Liver (tissue), 3 donors: ENCODE results near the gene NTN3.

Source experiments
- FOXA1 ChIP-seq: IDR thresholded peaks from 2 replicates; pipeline ENCODE4 v1.6.1; 2016; ENCODE audit warnings: antibody characterized with exemption
- GABPA ChIP-seq, 2 donors: IDR thresholded peaks in 1 of 2; conservative IDR thresholded peaks in 1 of 2; 2 replicates each; pipeline ENCODE4 v1.6.1; 2016; ENCODE audit warnings: antibody characterized with exemption in 2 of 2, mild to moderate bottlenecking in 1 of 2, moderate library complexity in 1 of 2
- JUND ChIP-seq, 2 donors: IDR thresholded peaks; 2 replicates each; pipeline ENCODE4 v1.6.1; 2016; ENCODE audit warnings: antibody characterized with exemption in 2 of 2
- NR2F2 ChIP-seq: IDR thresholded peaks from 2 replicates; pipeline ENCODE4 v1.6.1; 2016; ENCODE audit warnings: antibody characterized with exemption
- RAD21 ChIP-seq, 2 donors: IDR thresholded peaks; 2 replicates each; pipeline ENCODE4 v1.6.1; 2016; ENCODE audit warnings: antibody characterized with exemption in 2 of 2, mild to moderate bottlenecking in 2 of 2
- SP1 ChIP-seq: IDR thresholded peaks from 2 replicates; pipeline ENCODE4 v1.6.1; 2018; ENCODE audit warnings: antibody characterized with exemption, mild to moderate bottlenecking
- TAF1 ChIP-seq: conservative IDR thresholded peaks from 2 replicates; pipeline ENCODE4 v1.6.1; 2016; ENCODE audit warnings: antibody characterized with exemption, mild to moderate bottlenecking
- YY1 ChIP-seq: IDR thresholded peaks from 2 replicates; pipeline ENCODE4 v1.6.1; 2016; ENCODE audit warnings: antibody characterized with exemption, mild to moderate bottlenecking
- TF ChIP-seq, protein P1 (sequence below): fragments of 150-350 bp; IDR thresholded peaks from 2 replicates; pipeline ENCODE4 v1.5.1; 2017; ENCODE audit warnings: improper control_type of control experiment, low read depth, low read length; ENCODE audit not compliant: missing input control
- TF ChIP-seq, protein P2 (sequence below): IDR thresholded peaks from 2 replicates; pipeline ENCODE4 v1.6.1; 2016; ENCODE audit warnings: antibody characterized with exemption, mild to moderate bottlenecking
- TF ChIP-seq, protein P3 (sequence below): IDR thresholded peaks from 2 replicates; pipeline ENCODE4 v1.6.1; 2016; ENCODE audit warnings: antibody characterized with exemption
- TF ChIP-seq, protein P4 (sequence below): IDR thresholded peaks from 2 replicates; pipeline ENCODE4 v1.6.1; 2016; ENCODE audit warnings: antibody characterized with exemption
- donor health status: healthy.
- donor health status: healthy.

DNA sequence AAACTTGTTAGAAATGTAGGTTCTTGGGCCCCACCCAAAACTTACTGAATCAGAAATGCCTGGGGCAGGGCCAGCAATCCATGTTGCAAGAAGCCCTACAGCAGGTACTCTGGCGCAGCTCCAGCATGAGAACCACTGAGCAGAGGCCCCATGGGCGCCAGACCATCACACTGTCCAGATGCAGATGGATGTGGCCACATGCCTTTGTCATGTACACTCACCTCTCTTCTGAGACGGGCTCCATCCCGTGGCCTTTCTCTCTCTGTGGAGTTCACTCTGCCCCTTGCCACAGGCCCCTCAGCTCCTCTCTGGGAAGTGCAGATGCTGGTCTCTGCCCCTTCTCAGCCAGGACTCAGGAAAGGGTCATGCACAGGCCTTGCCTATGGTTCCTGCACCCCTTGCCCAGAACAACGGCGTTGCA lies 44.1 kb upstream of the NTN3 start:
- TF ChIP-seq, protein P1, sequence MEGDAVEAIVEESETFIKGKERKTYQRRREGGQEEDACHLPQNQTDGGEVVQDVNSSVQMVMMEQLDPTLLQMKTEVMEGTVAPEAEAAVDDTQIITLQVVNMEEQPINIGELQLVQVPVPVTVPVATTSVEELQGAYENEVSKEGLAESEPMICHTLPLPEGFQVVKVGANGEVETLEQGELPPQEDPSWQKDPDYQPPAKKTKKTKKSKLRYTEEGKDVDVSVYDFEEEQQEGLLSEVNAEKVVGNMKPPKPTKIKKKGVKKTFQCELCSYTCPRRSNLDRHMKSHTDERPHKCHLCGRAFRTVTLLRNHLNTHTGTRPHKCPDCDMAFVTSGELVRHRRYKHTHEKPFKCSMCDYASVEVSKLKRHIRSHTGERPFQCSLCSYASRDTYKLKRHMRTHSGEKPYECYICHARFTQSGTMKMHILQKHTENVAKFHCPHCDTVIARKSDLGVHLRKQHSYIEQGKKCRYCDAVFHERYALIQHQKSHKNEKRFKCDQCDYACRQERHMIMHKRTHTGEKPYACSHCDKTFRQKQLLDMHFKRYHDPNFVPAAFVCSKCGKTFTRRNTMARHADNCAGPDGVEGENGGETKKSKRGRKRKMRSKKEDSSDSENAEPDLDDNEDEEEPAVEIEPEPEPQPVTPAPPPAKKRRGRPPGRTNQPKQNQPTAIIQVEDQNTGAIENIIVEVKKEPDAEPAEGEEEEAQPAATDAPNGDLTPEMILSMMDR = no peak
- TF ChIP-seq, protein P2, sequence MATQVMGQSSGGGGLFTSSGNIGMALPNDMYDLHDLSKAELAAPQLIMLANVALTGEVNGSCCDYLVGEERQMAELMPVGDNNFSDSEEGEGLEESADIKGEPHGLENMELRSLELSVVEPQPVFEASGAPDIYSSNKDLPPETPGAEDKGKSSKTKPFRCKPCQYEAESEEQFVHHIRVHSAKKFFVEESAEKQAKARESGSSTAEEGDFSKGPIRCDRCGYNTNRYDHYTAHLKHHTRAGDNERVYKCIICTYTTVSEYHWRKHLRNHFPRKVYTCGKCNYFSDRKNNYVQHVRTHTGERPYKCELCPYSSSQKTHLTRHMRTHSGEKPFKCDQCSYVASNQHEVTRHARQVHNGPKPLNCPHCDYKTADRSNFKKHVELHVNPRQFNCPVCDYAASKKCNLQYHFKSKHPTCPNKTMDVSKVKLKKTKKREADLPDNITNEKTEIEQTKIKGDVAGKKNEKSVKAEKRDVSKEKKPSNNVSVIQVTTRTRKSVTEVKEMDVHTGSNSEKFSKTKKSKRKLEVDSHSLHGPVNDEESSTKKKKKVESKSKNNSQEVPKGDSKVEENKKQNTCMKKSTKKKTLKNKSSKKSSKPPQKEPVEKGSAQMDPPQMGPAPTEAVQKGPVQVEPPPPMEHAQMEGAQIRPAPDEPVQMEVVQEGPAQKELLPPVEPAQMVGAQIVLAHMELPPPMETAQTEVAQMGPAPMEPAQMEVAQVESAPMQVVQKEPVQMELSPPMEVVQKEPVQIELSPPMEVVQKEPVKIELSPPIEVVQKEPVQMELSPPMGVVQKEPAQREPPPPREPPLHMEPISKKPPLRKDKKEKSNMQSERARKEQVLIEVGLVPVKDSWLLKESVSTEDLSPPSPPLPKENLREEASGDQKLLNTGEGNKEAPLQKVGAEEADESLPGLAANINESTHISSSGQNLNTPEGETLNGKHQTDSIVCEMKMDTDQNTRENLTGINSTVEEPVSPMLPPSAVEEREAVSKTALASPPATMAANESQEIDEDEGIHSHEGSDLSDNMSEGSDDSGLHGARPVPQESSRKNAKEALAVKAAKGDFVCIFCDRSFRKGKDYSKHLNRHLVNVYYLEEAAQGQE = no peak
- TF ChIP-seq, protein P3, sequence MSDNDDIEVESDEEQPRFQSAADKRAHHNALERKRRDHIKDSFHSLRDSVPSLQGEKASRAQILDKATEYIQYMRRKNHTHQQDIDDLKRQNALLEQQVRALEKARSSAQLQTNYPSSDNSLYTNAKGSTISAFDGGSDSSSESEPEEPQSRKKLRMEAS = no peak
- TF ChIP-seq TAF1 (no peak), RAD21 (IDR thresholded peaks at IDR 0.05) (no peak), FOXA1 (no peak), JUND (IDR thresholded peaks at IDR 0.05) (no peak), YY1 (no peak), NR2F2 (no peak), SP1 (no peak), GABPA (IDR thresholded peaks at IDR 0.05 in 1 of 2, conservative IDR thresholded peaks at IDR 0.05 in 1 of 2) (no peak)
- TF ChIP-seq, protein P4, sequence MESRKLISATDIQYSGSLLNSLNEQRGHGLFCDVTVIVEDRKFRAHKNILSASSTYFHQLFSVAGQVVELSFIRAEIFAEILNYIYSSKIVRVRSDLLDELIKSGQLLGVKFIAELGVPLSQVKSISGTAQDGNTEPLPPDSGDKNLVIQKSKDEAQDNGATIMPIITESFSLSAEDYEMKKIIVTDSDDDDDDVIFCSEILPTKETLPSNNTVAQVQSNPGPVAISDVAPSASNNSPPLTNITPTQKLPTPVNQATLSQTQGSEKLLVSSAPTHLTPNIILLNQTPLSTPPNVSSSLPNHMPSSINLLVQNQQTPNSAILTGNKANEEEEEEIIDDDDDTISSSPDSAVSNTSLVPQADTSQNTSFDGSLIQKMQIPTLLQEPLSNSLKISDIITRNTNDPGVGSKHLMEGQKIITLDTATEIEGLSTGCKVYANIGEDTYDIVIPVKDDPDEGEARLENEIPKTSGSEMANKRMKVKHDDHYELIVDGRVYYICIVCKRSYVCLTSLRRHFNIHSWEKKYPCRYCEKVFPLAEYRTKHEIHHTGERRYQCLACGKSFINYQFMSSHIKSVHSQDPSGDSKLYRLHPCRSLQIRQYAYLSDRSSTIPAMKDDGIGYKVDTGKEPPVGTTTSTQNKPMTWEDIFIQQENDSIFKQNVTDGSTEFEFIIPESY = no peak
